Omental fat pad (tissue), 4 donors: ENCODE results near the gene NSL1. TPM values are rescaled to one million over a fixed set of nuclear protein-coding genes. Genes with fewer than 3 reads are reported as not detected.

Experiments used
- ATAC-seq: fragments of 150-250 bp; one replicate; pipeline ENCODE4 v1.9.1; 2016; ENCODE audit warnings: mild to moderate bottlenecking, moderate library complexity; ENCODE audit not compliant: low FRiP score
- DNase-seq: peaks from one replicate; pipeline ENCODE4 v3.0.0-alpha.2; 2019; ENCODE audit warnings: low spot score
- total RNA-seq, 4 donors: library from RNA; depleted of rRNA; stranded (reverse); fragments of >200 nt; gene quantifications; one replicate each; pipeline ENCODE4 v1.1.0, GENCODE V29; 2016
- TF ChIP-seq, protein P1 (sequence below), 3 donors: fragments of 450-650 bp; IDR thresholded peaks; one replicate each; pipeline ENCODE4 v1.5.1; 2016 to 2017; ENCODE audit warnings: antibody characterized with exemption in 3 of 3, mild to moderate bottlenecking in 3 of 3, moderate library complexity in 2 of 3

NSL1 gene
- total RNA-seq, 4 donors from 2014 or later: 17.8 to 32.2 (median 27.3) TPM

DNA sequence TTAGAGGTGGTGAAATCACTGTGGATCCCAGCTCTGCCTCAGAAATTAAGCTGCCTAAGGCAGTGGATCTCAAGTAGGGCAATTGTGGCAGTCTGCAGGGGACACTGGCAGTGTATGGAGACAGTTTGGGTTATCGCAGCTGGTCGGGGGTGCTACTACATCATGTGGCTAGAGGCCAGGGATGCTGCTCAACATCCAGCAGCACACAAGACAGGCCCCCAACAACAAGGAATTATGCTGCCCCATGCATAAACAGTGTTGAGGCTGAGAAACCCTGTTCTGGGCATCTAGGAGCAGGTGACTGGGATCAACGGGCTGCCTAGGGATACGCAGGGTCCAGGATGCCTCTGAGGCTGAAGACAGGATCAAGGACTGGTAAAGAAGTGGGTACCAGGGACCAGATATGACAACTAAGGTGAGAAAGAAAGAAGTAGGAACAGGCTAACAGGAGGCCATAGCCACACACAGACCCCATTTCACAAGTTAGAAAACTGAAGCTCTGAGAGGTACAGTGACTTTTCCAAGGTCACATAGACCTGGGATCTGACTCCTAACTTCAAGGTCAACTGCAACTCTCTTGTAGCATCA lies 100.7 kb downstream of the NSL1 start:
- ATAC-seq: no peak
- TF ChIP-seq, protein P1, sequence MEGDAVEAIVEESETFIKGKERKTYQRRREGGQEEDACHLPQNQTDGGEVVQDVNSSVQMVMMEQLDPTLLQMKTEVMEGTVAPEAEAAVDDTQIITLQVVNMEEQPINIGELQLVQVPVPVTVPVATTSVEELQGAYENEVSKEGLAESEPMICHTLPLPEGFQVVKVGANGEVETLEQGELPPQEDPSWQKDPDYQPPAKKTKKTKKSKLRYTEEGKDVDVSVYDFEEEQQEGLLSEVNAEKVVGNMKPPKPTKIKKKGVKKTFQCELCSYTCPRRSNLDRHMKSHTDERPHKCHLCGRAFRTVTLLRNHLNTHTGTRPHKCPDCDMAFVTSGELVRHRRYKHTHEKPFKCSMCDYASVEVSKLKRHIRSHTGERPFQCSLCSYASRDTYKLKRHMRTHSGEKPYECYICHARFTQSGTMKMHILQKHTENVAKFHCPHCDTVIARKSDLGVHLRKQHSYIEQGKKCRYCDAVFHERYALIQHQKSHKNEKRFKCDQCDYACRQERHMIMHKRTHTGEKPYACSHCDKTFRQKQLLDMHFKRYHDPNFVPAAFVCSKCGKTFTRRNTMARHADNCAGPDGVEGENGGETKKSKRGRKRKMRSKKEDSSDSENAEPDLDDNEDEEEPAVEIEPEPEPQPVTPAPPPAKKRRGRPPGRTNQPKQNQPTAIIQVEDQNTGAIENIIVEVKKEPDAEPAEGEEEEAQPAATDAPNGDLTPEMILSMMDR (IDR thresholded peaks at IDR 0.05): no peak
- no peak for DNase-seq

GRCh38 chr1:212689758-212690529 lies 101.6 kb downstream of the NSL1 start:
- no peak for DNase-seq
- ATAC-seq: no peak
- TF ChIP-seq, protein P1 (IDR thresholded peaks at IDR 0.05): no peak

GRCh38 chr1:212689196-212689725 lies 102.3 kb downstream of the NSL1 start:
- TF ChIP-seq, protein P1 (IDR thresholded peaks at IDR 0.05): no peak
- ATAC-seq (no peak), DNase-seq (no peak)

DNA sequence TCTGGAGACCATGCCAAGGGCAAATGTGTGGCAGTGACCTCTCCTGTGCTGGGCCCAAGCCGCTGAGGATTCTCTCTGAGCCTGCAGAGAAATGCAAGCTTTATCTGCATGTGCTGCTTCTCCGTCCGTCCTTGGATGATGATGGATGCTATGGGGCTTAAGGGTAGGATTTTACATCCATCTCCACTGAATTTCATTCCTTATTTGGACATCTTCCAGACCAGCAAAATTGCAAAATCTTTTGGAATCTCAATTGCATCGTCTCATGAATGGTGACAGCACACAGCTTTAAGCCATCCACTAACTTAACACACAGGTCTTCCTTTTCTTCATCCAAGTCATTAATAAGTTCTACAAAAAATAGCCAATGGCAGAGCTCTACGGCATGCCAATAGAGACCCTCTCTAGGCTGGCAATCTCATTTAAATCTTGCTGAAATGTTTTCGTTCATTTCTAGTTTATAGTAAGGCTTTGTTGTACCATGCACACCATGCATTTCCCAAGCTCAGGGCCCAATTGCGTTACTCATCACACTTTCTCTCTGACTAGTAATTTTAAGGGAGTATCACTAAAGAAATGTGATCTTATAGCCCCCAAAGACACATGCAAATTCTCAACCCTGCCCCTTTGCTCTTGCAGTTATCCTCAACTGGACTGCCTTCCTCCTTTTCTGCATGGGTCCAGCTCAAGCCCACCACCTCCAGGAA lies 103.1 kb downstream of the NSL1 start:
- ATAC-seq (no peak), DNase-seq (no peak)
- TF ChIP-seq, protein P1 (IDR thresholded peaks at IDR 0.05): no peak

DNA sequence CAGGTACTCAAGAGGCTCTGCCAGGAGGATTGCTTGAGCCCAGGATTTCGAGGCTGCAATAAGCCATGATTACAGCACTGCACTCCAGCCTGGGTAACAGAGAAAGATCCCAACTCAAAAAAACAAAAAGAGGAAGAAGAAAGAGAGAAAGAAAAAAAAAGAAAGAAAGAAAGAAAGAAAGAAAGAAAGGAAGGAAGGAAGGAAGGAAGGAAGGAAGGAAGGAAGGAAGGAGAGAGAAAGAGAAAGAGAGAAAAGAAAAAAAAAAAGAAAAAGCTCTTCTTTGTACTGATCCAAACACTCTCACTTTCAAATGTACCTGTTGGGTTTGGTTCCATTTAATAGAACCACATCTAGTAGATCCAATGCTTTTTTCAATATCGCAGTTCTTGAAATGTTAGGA lies 103.8 kb downstream of the NSL1 start:
- TF ChIP-seq, protein P1 (IDR thresholded peaks at IDR 0.05): no peak
- DNase-seq (no peak), ATAC-seq (no peak)

- no peak for ATAC-seq
Observed at GRCh38 chr1:212686591-212686990, 105.0 kb downstream of the NSL1 start.

More at GRCh38 chr1:212686591-212686990, 105.0 kb downstream of the NSL1 start:
- TF ChIP-seq, protein P1 (IDR thresholded peaks at IDR 0.05): no peak
- no peak for DNase-seq
